HuH-7.5 (cell line): ENCODE measurements around the gene UBE2D3.
"Not testable (repeated sequence)": the region's sequence is repeated elsewhere in the genome, so short reads cannot be mapped to it uniquely, and the experiment has no call there.

Source experiments
- DNase-seq: peaks from one replicate; pipeline ENCODE4 v3.0.0; 2011; ENCODE audit warnings: low spot score

The UBE2D3 gene

GRCh38 chr4:102829803-102830202 is 2.5 kb upstream of the UBE2D3 start:
- no peak for DNase-seq

DNA sequence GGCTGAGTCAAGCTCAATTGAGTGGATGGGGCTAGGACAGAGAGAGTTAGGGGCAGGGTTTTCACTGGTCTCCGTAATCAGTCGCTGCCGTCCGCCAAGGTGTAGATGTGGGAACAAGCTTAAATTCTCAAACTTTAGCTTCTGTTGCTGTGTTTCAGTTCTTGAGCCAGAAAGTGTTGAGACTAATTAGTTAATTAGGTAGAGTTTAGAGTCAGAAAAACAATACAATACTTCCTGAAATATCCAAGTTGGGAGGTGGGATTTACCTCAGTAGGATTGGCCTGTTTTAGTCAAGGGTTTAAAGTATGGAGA is 1.1 kb upstream of the UBE2D3 start:
- DNase-seq: no peak

DNA sequence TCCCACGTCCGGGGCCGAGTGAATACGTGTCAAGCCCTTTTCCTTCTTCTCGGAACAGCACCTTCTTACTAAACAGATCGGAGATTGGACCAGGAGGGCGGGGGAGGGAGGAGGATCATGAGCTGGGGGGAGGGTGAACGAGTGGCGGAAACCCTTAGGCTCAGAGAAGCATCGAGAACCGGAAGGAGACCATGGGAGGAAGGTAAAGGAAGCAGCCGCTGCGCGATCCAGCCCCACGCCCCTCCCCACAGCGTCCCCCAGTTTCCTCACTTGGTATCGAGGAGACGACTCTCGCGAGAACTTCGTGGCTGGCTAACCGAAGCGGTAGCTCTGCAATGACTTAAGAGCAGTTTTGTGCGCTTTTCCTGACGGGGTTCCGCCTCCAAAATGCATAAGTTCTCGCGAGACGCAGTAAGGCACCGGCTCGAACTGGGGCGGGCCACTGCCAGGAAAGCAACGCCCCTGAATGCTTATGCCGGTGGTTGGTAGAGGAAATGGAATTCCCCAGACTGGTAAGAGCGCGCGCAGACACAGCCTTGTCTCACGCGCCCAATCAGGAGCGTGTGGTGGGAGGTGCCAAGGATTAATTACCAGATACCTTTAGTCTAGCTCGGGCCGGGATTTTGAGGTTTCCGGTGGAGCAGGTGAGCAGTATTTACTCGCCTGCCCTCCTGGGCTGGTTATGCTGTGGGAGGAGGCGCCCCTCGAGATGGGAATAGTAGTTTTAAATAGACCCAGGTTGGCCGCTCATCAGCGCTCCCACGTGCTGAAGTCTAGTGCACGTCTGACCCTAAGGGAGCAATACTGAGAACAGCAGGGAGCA is 534 bp upstream of the UBE2D3 start:
- DNase-seq: peak; percentile 39

- no peak for DNase-seq
Observed at GRCh38 chr4:102826105-102826889, 1.1 kb downstream of the UBE2D3 start.

DNA sequence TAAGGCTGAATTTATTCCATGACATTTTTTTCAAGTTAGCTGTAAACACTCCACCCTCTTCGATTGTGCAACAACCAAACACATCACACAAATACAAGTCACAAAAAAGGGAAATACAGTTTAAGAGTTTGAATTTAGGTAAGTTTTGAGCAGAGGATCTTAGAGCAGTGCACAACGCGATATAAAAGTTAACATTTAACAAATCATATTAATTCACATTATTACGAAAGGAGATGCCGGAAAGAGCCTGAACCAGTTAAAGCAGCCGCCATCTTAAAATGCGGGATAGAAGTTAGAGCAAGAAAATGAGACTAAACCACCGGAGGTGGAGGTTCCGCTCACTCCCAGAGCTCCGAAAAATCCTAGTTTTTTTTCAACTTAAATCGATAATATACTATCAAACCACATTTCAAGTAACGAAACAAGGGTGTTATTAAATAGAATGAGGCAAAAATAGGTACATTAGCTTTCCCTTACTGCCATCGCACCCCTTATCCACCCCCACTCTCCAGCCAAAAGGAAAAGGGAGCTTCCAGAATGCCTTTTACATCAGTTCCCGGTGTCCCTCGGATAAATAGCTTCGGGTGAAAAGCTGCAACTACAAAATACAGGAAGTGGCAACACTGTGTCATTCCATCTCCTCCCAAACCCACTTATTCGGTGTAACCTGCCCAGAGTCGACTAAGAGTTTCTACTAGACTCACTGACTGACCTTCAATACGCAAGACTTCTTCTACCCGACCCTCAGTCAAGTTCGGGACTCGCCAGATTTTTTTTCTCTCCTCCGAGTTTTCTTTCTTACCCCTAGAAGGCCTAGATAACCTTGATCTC is 1.9 kb downstream of the UBE2D3 start:
- DNase-seq: no peak

DNA sequence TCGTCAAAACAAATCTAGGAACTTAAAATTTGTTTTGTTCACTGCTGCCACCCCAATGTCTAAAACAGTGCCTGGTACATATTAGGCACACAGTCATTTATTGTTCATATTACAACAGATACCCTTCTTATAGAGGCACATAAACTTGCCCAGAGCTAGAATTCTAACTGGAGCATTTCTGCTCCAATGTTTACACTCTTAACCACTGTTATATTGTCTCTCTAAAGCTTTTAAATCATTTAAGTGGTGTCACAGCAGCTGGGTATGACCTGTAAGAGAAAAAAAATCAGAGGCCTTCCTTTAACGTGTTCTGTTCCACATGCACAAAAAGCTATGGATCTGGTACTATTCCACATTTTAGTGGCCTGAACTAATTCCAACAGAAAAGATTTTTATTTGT is 3.0 kb downstream of the UBE2D3 start:
- DNase-seq: no peak

DNA sequence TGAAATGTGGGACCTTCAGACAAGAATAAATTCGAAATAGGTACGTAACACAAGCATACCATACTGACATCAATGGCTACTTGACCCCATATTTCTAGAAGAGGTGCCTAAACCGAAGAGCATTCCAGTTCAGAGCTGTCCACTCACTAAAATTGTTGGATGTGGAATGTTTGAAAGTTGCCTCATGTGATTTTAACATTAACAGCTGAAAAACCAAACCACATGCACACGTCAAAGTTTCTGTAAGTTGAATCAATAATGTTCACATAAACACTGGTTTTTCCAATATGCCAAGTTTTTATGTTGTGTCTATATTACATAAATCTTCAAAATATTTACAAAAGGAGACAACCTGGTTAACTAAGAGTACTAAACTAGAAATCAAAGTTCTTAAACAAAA is 3.5 kb downstream of the UBE2D3 start:
- DNase-seq: no peak

- no peak for DNase-seq
Observed at GRCh38 chr4:102823464-102823863, 3.9 kb downstream of the UBE2D3 start.

DNA sequence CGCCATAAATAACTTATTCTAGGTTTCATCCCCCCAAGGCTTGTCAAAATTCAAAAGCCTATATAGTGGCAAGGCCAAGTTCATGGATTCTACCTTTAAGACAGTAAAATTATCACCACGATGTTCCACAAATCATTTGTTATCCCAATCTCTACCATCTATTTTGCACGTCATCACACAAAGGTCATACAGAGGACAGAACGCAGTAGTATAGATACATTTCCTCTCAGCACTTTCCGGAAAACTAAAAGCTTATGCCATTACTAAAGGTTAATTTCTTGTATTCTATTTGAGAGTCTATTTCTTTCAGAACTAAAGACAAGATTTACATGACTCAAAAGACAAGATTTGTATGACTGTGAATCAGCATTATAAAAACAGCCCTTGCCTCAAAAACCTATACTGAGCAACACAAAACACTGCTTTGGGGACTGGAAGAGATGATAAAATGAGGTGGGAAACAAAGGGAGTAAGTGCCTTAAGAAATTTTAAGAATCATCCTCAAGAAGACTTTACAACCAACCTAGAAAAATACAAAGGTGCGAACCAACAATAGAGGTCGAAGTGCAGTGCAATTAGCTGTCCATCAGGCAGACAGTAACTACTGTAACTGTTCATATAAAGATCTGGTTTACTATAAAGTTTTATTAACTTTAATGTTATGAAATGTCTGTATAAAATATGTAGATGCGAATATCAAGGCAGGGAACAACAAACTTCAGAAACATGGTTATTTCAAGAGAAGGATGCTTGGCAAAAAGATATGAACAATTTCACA is 7.6 kb downstream of the UBE2D3 start:
- DNase-seq: no peak

- not testable (repeated sequence) for DNase-seq
Observed at GRCh38 chr4:102819100-102819499, 8.3 kb downstream of the UBE2D3 start.

- no peak for DNase-seq
Observed at GRCh38 chr4:102817613-102818268, 9.6 kb downstream of the UBE2D3 start.

DNA sequence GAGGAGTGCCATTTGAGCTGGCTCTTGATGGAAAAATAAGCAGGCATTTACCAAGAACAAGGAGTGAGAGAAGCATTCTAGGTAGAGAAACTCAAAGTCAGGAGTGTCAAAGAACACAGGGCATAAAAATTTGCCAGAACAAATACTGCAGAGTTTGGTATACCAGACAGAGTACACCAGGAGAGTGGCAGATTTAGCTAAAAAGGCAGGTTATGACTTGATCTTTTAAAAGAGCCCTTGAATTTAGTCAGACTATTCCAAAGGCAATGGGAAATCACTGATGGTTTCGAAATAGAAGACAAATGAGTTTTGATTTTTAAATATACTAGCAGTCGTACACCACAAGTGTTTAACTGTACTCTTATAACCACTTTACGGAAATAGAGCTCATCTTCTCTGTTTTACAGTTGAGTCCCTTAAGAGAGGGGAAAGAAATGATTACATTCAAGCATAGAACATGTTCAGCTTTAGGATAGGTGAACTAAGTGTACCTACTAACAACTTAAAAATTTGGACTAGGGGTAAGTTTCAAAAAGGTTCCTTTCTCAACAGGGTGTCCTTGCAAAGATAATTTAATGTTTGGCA is 10.2 kb downstream of the UBE2D3 start:
- no peak for DNase-seq

DNA sequence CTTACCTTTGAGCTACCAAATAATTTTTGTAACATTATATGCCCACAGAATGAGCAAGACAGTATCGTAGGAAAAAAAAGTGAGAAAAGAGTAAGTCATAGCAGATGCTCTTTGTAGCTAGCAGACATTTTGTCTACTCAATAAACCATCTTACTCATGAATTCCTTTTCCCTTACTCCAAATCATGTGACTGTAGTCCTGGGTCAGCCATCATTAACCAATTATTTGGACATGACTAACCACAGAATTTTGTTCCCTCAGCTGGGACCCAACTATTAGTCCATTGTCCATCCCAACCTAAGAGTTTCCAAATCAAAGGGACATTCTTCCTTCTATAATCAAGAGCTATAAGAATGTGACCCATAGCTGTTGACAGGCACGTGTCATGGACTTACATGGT is 11.4 kb downstream of the UBE2D3 start:
- DNase-seq: no peak

DNA sequence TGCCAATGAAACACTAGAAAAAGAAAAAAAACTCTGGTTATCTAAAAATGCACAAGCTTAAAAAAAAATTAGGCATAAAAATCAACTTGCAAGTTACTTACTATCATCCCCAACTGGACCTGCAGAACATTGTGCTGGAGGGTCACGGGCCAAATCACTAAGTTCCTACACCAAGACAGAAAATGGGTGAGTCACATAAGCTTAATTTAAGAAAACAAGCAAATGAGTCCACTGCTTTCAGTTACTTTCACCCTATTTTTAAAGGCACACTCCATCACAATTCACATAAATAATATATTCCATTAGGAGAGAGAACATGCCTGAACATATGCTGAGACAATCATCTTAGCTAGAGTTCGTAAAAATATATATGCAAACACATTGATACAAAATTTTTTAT is 17.7 kb downstream of the UBE2D3 start:
- no peak for DNase-seq

DNA sequence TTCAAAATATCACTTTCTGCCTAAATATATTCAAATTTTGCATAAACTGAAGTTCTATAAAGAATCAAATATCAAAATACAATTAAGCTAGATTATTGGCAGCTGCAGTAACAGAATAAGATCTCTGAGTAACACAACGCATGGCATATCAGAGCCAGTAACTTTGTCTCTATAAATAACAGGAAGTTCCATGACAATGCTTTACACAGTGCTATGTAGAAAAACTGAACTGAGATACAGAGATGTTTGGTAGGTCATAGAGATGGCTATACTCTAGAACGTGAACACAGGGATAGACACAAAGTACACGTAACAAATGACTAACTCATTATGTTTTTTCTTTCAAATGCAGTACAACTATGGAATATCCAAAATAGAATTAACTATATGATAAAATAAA is 18.2 kb downstream of the UBE2D3 start:
- DNase-seq: no peak

DNA sequence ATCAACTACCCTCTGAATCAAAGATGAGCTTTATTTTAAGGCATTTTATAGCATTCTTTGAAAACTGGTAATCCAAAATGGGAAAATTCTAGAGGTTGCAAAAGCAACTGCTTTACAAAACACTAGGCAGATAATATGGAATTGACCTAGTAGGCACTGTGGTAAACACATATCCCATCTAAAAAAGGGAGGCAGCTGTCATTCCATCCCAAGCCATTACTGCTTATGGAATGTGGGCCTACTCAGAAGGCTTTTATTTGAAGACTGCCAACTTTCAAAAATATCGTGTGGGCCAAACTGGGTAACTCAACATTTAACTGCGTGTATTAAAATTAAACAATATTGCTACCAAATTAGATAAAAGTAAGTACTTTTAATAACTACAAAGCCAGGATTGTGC is 19.3 kb downstream of the UBE2D3 start:
- no peak for DNase-seq

GRCh38 chr4:102807345-102807744 is 20.0 kb downstream of the UBE2D3 start:
- DNase-seq: no peak

DNA sequence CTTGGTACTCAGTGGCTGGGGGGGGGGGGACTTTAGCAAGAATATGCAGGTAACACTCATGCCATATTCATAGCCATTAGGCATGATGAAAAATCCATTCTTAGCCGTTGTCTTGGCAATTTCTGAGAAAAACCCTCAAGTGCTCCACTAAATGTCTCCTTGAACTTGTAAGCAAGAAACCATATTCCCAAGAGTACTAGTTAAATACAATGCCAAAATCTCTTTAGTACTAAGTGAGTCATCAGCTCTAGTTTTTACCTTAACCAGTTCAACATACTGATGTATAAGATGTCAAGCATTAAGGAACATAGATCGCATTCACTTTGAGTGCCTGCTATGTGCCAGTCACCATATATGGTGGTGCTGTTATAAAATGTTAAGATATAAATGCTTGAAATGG is 27.5 kb downstream of the UBE2D3 start:
- DNase-seq: no peak

DNA sequence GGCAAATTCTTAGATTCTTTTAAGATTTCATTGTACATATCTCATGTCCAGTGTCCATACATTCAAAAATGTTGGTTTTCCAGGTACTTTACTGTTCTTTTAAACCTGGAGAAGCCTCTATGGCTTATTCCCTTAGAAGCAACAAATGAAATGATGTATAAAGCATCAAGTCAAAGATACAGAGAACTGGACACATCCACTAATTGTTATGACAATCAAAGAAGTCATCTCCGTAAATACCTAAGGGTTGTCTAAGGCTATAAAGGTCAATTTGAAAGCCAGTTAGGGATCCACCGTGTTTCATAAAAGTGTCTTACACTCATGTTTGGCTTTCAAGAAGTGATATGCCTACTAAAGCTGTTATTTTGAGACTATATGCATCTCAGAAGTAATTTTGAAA is 32.4 kb downstream of the UBE2D3 start:
- DNase-seq: no peak

DNA sequence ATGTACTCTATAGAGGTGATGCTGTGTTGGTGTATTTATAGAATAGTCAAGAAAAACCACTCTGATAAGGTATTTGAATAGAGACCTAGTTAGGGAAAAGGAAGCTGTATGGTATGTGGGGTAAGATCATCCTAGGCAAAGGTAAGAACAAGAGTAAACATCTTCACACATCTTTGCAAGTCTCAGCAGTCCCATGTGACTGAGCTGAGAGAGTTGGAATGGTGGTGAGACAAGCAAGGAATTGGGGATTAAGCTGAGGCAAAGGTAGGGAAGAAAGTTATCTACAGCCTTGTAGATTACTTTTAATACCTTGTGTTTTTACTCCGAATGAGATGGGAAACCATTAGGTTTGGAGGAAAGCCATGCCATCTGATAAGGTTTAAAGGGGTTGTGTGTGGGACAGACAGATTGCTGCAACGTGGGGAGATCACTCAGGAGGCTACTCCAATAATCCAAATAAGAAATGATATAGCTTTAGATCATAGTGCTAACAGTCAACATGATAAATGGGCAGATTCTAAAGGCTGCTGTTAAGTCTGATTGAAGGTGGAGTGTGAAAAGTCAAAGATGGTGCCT is 34.9 kb downstream of the UBE2D3 start:
- no peak for DNase-seq
